Bladder microvascular endothelial cell (primary cell): Measurements from ENCODE around the gene CD4. TPM values are rescaled to one million over a fixed set of nuclear protein-coding genes. Genes with fewer than 3 reads are reported as not detected.

ENCODE experiments used
- total RNA-seq: library from RNA; depleted of rRNA; stranded (reverse); fragments of >200 nt; gene quantifications from 2 replicates; pipeline ENCODE4 v1.2.3, GENCODE V29; 2014

CD4 gene
- not detected in 2 replicates for total RNA-seq

DNA sequence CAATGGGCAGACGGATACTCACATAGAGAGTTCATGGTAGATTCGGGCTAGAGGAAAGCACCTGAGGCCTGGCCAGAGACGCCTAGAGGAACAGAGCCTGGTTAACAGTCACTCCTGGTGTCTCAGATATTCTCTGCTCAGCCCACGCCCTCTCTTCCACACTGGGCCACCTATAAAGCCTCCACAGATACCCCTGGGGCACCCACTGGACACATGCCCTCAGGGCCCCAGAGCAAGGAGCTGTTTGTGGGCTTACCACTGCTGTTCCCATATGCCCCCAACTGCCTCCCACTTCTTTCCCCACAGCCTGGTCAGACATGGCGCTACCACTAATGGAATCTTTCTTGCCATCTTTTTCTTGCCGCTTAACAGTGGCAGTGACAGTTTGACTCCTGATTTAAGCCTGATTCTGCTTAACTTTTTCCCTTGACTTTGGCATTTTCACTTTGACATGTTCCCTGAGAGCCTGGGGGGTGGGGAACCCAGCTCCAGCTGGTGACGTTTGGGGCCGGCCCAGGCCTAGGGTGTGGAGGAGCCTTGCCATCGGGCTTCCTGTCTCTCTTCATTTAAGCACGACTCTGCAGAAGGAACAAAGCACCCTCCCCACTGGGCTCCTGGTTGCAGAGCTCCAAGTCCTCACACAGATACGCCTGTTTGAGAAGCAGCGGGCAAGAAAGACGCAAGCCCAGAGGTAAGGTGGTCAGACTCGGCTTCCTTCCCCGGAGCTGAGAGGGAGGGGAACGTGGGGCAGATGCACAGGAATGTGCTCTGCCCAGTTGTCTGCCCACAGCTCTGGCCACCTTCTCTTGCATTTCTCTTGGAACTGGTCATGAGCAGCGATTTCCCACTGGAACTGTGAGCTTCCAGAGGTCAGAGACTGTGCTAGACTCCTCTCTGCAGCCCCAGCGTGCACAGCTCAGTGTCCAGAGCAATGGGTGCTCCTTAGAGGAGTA is at the start of gene CD4:
CD4 (plus strand) TSS at position 557 of the 953 bp plus-strand sequence. CDS start 10,611 bp downstream, outside the sequence.

DNA sequence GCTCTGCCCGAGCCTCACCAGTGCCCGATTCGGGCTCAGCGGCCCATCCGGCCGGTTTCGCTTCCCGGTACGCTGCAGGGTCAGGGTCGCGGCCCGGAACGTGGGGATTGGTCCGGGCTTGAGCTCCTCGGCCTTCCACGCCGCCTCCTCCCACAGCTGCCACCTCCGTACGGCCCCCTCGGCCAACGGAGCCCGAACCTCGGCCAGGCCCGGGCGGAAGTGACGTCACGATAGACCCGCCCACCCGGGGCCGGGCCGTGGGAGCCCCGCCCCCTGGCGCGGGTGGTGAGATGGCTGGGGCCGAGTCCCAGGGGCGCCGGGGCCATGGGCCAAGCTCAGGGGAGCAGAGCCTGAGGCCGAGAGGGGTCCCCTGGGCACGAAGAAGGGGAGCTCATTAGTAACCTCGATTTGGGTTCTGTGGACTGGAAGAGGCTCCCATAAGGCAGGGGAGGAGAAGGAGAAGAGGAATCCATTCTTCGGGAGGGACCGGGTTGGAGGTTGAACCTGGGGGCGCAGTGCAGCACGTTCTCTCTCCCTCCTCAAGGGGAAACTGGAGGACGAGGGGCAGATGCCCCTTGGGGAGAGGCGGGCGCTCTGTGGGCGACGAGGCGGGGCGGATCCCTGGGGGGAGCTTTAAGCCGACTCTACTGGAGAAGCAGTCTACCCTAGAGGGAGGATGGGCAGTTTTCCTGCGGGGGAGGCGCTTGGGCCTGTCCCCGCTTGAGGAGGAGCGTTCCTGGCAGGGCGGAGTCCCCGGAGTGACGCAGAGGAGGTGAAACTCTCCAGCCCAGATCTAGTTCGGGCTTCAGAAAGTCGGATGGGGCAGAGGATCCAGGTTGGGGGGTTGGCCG is 36.2 kb upstream of the CD4 start, which contains the start of gene MLF2:
MLF2 (minus strand) TSS at position 221 of the 851 bp plus-strand sequence. CDS start 807 bp downstream, outside the sequence.

DNA sequence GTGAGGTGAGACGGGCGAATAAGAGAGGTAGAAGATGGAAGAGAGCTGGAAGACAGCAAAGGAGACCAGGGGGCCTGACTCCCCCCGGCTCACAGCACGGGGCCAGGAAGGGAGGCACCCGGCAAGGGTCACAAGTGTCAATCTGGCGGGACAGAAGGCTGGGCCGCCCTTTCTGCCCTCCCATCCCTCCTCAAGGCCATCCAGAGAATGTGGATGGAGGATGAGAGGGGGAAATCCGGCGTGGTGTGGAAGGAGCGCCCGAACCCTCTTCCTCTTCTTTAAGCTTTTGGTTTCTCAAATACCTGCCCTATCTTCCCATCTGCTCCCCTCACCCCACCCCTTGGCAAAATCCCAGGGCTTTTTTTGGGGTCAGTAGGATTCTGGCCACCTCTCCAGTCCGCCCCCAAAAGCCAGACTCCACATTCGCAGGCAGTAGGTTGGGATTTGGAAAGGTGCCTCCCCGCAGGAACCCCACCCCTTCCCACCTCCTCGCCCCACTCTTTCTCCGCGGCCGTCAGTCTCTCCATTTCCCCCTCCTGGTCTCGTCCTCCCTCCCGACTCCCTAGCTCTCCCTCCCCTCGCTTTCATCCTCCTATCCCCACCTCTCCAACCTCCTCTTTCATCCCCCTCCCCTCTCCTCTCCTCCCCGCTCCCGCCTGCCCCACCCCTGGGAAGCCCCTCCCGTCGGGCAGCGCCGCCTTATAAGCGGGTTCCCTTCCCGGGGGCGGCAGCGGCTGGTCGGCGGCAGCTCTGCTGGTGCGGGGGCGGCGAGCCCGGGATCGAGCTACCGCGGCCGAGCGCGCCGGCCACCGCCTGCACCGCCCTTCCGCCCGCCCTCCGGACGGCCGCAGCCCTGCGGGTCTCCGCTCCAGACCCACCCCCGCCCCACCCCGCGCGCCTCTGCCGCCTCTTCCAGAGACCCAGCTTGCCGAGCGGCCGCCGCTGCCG is 23.4 kb upstream of the CD4 start, which contains the start of gene PTMS:
PTMS (plus strand) TSS at position 730 of the 948 bp plus-strand sequence. CDS start 343 bp downstream, outside the sequence.

DNA sequence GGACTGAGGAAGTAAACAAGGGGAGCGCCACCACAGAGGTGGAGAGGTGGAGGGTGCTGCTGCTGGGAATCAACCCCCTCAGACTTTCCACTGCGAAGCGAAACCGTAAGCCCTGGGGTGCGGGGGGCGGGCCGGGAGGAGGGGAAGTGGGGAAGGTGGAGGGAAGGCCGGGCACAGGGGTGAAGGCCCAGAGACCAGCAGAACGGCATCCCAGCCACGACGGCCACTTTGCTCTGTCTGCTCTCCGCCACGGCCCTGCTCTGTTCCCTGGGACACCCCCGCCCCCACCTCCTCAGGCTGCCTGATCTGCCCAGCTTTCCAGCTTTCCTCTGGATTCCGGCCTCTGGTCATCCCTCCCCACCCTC is 17.0 kb upstream of the CD4 start, which contains the start of gene LAG3:
LAG3 (plus strand) TSS at position 190 of the 365 bp plus-strand sequence. CDS start 333 bp downstream, outside the sequence.

DNA sequence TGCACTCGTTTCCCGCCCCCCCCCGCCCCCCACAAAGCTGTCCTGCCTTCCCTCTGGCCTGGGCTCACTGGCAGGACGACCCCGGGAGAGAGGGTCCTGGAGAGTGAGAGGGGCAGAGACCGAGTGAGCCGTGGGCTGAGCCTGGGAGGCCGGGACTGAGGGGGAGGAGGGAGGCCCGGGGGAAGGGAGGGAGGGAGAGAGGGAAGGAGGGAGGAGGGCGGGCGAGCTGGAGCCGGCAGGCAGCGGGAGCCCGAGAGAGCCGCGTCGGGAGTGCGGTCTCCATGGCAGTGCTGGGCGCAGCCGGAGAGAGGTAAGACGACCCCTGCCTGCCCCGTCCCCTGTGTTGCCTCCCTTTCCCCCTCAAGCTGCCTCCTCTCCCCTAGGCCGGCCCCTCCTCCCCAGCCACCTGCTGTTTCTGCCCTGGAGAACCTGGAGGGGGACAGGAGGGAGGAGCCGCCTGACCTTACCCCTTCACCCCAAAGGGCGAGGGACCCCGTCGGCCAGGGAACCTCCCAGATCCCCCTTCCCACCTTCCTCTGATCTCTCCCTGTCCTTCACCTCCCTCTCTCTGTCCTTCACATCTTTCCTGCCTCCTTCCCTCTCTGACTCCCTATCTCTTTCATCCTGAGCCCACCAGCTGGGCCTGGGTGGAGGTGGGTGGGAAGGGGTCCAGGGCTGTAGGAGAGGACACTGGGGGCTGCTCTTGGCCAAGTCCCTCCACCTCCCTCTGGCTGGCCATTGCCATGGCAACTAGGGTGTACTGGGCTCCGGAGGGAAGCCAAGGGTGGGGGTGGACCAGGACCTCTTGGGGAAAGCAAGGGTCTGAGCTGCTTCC is 32.5 kb downstream of the CD4 start, which contains the start of gene GPR162:
GPR162 (plus strand) TSS at position 231 of the 835 bp plus-strand sequence. CDS start 2,078 bp downstream, outside the sequence.

DNA sequence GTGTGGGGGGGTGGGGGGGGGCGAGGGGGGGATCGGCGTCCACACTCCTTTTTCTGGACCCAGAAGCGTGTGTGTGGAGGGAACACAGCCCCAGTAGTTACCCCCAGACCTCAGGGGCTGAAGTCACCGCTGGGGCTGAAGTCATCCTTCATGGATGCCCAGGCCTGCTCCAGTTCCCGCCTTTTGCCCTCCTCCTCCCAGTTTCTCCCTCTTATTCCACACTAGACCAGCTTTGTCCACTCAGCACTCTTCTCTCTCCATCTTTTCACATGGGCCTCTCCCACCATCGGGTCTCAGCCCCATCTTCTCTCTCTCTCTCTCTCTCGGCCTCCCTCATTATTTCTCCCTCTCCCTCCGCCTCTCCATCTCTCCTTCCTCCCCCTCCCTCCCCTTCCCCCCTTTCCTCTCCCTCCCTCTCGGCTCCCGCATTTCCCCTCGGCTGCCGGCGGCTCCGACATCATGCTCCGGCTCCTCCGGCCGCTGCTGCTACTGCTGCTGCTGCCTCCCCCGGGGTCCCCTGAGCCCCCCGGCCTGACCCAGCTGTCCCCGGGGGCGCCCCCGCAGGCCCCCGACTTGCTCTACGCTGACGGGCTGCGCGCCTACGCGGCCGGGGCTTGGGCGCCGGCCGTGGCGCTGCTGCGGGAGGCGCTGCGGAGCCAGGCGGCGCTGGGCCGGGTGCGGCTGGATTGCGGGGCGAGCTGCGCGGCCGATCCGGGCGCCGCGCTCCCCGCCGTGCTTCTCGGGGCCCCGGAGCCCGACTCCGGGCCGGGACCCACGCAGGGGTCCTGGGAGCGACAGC is 38.9 kb downstream of the CD4 start, which contains the start of gene P3H3:
P3H3 (plus strand) TSS at position 426 of the 799 bp plus-strand sequence; CDS start at position 460, 34 bp downstream.

DNA sequence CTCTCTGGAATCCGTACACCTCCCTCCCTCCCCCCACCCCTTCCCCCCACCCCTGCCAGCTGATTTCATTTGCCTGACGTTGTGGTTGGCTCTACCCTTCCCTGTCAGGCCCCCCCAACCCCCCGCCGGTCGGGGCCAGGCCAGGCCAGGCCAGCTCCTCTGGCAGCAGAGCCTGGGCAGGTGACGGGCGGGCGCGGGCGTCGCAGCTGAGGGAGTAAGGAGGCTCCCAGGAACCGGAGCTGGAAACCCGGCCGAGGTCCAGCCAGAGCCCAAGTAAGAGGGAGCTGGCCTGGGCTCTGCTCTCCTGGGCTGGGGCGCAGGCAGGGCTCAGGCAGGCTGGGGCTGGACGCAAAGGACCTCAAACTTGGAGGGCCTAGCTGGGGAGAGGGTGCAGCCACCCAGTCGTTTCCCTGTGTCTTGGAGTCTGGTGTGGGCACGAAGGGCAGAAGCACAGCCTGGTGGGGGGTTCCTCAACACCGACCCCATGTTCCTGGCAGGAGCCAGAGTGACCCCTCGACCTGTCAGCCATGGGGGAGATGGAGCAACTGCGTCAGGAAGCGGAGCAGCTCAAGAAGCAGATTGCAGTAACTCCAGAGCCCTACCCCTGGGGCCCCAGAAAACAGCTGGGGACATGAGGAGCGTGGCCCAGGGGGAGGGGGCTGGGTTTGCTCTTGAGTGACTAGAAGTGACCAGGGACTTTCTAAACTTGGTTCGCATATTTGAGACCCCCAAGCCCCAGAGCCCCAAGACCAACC is 51.6 kb downstream of the CD4 start, which contains the start of gene GNB3:
GNB3 (plus strand) TSS at position 165 of the 755 bp plus-strand sequence; CDS start at position 528, 363 bp downstream.

DNA sequence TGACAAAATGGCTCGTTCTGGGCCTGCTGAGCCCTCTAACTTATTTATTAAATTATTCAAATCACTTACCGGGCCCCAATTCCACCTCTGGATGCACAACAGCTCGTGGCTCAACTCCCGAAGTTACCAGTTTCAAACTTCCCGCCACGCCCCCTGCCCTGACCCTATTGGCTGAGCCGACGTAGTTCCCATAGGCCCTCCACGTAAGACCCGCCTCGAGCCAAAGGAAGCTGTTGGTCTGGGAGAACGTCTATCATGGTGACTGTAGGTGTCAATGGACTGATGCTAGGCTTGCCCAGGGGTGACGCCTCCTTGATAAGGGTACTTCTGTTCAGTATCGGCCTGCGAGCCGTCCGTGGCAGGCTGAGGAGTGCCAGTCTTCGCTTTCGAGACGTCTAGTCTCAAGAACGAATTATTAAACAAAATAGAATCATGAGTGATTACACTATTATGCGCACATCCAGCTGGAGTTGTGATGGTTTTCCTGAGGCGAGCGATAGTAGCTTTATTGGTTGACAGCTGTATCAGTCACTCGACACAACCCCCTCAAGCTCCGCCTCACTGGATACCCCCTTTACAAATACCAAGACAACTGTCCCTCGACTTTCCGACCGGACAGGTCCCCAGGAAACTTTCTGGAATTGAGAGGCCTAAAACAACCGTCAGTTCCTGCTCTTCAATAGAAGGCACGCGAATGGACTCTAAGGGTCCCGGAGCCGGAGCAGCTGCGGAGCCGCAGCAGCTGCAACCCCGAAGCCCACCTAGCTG is 62.0 kb downstream of the CD4 start, which contains the start of gene CDCA3:
CDCA3 (minus strand) TSS at position 134 of the 768 bp plus-strand sequence. CDS start 334 bp downstream, outside the sequence.

DNA sequence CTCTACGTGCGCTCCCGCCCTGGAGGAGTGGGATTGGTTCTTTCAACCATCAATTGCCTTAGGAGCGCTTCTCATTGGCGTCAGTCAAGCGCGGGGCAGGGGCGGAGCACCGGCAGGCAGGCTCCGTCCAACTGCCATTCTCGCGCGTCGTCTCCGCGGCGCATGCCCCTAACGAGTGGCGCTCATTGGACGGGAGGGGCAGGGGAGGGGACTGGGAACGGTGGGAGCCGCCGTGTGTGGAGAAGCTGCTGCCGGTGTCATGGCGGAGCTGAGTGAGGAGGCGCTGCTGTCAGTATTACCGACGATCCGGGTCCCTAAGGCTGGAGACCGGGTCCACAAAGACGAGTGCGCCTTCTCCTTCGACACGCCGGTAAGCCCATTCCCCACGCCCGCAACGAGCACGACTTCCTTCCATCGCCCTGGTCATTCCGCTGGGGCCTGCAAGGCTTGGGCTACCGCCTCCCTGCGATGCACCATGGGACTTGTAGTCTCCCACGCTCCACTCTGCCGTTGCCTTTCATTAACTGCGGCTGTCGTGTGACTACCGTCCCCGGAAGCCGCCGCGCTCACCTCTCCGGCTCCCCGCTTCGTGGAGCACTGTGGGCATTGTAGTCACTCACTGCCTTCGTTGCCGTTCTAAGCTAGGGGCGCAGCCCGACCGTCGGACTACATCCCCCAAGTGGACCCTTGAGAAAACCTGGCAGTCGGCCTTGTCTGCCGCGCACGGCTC is 62.8 kb downstream of the CD4 start, which contains the start of gene USP5:
USP5 (plus strand) TSS at position 230 of the 730 bp plus-strand sequence; CDS start at position 260, 30 bp downstream.

DNA sequence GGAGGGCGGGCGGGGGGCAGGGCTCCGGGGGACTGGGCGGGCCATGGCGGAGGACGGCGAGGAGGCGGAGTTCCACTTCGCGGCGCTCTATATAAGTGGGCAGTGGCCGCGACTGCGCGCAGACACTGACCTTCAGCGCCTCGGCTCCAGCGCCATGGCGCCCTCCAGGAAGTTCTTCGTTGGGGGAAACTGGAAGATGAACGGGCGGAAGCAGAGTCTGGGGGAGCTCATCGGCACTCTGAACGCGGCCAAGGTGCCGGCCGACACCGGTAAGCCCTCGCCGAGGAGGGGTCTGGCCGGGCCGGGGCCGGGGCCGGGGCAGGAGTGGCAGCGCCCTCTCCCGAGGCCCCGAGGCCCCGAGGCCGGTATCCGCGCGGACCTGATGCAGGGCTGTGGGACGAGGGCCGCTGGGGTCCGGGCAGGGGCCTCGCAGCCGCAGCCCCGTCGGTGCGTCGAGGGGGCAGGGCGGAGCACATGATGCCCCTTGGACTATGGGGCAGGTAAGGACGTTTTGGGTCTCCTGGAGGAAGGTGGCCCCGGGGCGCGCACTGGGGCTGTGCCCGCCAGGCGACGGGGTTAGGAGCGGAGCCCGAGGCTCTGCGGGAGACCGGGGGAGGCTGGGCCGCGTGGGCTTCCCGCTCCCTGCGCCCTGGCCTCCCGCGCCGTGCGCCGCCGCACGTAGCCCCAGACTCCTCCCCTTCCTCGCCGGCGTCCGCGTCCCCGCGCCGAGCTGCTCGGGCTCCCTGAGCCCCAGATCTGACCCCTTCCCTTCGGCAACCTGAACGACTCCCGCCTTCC is 78.3 kb downstream of the CD4 start, which contains the start of gene TPI1:
TPI1 (plus strand) TSS at position 119 of the 798 bp plus-strand sequence; CDS start at position 155, 36 bp downstream.

Other genes starting within 250 kb of the CD4 start
- gene IFFO1, start 233.5 kb upstream of the CD4 start, total RNA-seq = 6.6 and 12.7 TPM in 2 replicates
- gene NOP2, start 221.2 kb upstream of the CD4 start, total RNA-seq = 6.5 and 19.4 TPM in 2 replicates
- gene CHD4, start 182.1 kb upstream of the CD4 start, total RNA-seq = 158 and 246 TPM in 2 replicates
- not detected in 2 replicates for gene LPAR5, start 153.6 kb upstream of the CD4 start, total RNA-seq
- 0.16 and 0.57 TPM in 2 replicates for gene ACRBP, start 142.1 kb upstream of the CD4 start, total RNA-seq
- gene ING4, start 126.4 kb upstream of the CD4 start, total RNA-seq = 27.2 and 43.3 TPM in 2 replicates
- gene ZNF384, start 100.2 kb upstream of the CD4 start, total RNA-seq = 6.5 and 18.5 TPM in 2 replicates
- not detected in 2 replicates for gene PIANP, start 88.7 kb upstream of the CD4 start, total RNA-seq
- gene COPS7A, start 65.5 kb upstream of the CD4 start, total RNA-seq = 27.8 and 75.8 TPM in 2 replicates
- 75.8 and 151 TPM in 2 replicates for gene MLF2, start 36.4 kb upstream of the CD4 start, total RNA-seq
- gene PTMS, start 23.2 kb upstream of the CD4 start, total RNA-seq = 50.5 and 163 TPM in 2 replicates
- 0.13 and 0.16 TPM in 2 replicates for gene LAG3, start 17.0 kb upstream of the CD4 start, total RNA-seq
- gene GPR162, start 32.3 kb downstream of the CD4 start, total RNA-seq = 0.50 and 1.5 TPM in 2 replicates
- gene P3H3, start 38.9 kb downstream of the CD4 start, total RNA-seq = 10.4 and 30.2 TPM in 2 replicates
- gene GNB3, start 51.4 kb downstream of the CD4 start, total RNA-seq = 0.44 TPM in 1 of 2 replicates, not detected in the other
- gene CDCA3, start 61.8 kb downstream of the CD4 start, total RNA-seq = 7.0 and 13.4 TPM in 2 replicates
- gene USP5, start 62.6 kb downstream of the CD4 start, total RNA-seq = 72.7 and 101 TPM in 2 replicates
- 873 and 896 TPM in 2 replicates for gene TPI1, start 78.0 kb downstream of the CD4 start, total RNA-seq
- 3.6 and 4.0 TPM in 2 replicates for gene SPSB2, start 83.8 kb downstream of the CD4 start, total RNA-seq
- 1.9 and 3.8 TPM in 2 replicates for gene LRRC23, start 115.3 kb downstream of the CD4 start, total RNA-seq
- 3.4 and 6.9 TPM in 2 replicates for gene ENO2, start 125.1 kb downstream of the CD4 start, total RNA-seq
- 13.4 and 23.4 TPM in 2 replicates for gene ATN1, start 138.4 kb downstream of the CD4 start, total RNA-seq
- not detected in 2 replicates for gene RNU7-1, start 154.3 kb downstream of the CD4 start, total RNA-seq
- gene C12orf57, start 154.5 kb downstream of the CD4 start, total RNA-seq = 97.1 and 106 TPM in 2 replicates
- gene PTPN6, start 161.8 kb downstream of the CD4 start, total RNA-seq = 0.97 and 3.2 TPM in 2 replicates
- gene PHB2, start 181.1 kb downstream of the CD4 start, total RNA-seq = 107 and 147 TPM in 2 replicates
- 35.9 and 41.9 TPM in 2 replicates for gene EMG1, start 181.4 kb downstream of the CD4 start, total RNA-seq
- 8.1 and 10.6 TPM in 2 replicates for gene LPCAT3, start 228.9 kb downstream of the CD4 start, total RNA-seq